ENCODE data around the gene DENND4A.

Gene DENND4A

DNA sequence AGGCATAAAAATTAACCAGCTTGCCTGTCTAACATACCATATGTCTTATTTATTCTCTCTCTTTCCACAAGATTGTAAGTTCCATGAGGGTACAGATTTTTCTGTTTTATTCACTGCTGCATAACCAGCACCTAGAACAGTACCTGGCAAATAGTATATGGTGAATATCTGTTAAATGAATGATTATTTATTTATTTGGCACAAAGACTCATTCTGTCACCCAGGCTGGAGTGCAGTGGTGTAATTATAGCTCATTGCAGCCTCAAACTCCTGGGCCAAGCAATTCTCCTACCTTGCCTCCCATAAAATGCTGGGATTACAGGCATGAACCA lies 24.9 kb downstream of the DENND4A start:
- in situ Hi-C loops (cut with MboI; ENCODE audit: low sequenced_read_pairs, unreplicated experiment), result no loop called here
- TF ChIP-seq, protein P1, sequence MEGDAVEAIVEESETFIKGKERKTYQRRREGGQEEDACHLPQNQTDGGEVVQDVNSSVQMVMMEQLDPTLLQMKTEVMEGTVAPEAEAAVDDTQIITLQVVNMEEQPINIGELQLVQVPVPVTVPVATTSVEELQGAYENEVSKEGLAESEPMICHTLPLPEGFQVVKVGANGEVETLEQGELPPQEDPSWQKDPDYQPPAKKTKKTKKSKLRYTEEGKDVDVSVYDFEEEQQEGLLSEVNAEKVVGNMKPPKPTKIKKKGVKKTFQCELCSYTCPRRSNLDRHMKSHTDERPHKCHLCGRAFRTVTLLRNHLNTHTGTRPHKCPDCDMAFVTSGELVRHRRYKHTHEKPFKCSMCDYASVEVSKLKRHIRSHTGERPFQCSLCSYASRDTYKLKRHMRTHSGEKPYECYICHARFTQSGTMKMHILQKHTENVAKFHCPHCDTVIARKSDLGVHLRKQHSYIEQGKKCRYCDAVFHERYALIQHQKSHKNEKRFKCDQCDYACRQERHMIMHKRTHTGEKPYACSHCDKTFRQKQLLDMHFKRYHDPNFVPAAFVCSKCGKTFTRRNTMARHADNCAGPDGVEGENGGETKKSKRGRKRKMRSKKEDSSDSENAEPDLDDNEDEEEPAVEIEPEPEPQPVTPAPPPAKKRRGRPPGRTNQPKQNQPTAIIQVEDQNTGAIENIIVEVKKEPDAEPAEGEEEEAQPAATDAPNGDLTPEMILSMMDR (IDR thresholded peaks at IDR 0.05; ENCODE audit: borderline replicate concordance, control extremely low read depth, extremely low read depth, insufficient read depth, missing control alignments), result no peak
- no peak for DNase-seq (ENCODE audit: low spot score)

DNA sequence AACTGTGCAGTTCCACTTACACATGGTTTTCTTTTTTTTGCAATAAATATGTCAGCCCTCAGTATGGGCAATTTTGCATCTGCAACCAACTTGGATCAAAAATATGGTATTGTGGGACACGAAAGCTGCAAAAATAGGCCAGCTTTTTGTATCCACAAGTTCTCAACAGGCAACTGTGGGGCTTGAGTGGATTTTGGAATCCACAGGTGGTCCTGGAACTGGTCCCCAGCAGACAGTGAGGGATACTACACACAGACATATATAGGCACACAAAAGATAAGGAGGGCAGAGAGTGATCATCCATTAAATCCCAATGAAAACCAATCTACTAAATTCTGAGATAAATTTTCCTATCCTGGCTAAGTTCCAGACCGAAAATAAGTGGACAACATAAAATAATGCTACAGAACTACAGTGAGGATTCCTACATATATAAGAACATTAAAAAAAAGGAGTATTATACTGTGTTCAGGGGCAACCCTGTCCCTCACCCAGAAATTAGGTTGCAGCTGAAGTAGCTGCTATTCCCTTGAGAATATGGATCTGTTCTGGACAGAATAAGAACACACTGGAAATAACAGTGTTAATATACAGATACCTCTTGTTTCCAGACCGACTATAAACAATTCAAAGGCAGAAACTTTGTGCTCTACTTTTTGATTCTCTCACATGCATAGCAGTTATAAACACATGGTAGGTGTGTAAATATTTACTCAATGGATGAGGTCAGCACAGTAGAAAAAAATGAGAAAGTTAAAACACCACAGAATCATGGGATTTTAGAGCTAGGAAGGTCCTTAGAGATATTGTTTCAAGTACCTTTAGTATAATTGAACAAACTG lies 25.4 kb downstream of the DENND4A start:
- no peak for DNase-seq (ENCODE audit: low spot score)
- in situ Hi-C loops (cut with MboI; ENCODE audit: low sequenced_read_pairs, unreplicated experiment), result no loop called here
- TF ChIP-seq, protein P1 (IDR thresholded peaks at IDR 0.05; ENCODE audit: borderline replicate concordance, control extremely low read depth, extremely low read depth, insufficient read depth, missing control alignments), result no peak

DNA sequence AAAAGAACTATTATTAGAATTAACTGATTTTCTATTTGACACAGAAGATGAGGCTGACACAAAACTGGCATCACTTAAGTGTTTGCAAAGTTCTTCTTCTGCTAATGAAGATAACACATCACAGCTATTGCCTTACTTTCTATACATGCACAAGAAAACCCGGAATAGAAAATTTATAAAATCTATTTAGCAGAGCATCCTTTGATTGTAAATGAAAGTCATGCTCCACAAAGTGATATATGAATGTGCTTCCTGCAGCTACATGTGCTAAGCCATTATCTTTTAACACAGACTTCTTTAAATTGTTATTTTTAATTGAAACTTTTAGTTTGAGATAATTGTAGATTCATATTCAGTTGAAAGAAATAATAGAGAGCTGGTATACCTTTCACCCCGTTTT lies 27.0 kb downstream of the DENND4A start:
- TF ChIP-seq, protein P1 (IDR thresholded peaks at IDR 0.05; ENCODE audit: borderline replicate concordance, control extremely low read depth, extremely low read depth, insufficient read depth, missing control alignments), result no peak
- no peak for DNase-seq (ENCODE audit: low spot score)
- in situ Hi-C loops (cut with MboI; ENCODE audit: low sequenced_read_pairs, unreplicated experiment), result no loop called here

DNA sequence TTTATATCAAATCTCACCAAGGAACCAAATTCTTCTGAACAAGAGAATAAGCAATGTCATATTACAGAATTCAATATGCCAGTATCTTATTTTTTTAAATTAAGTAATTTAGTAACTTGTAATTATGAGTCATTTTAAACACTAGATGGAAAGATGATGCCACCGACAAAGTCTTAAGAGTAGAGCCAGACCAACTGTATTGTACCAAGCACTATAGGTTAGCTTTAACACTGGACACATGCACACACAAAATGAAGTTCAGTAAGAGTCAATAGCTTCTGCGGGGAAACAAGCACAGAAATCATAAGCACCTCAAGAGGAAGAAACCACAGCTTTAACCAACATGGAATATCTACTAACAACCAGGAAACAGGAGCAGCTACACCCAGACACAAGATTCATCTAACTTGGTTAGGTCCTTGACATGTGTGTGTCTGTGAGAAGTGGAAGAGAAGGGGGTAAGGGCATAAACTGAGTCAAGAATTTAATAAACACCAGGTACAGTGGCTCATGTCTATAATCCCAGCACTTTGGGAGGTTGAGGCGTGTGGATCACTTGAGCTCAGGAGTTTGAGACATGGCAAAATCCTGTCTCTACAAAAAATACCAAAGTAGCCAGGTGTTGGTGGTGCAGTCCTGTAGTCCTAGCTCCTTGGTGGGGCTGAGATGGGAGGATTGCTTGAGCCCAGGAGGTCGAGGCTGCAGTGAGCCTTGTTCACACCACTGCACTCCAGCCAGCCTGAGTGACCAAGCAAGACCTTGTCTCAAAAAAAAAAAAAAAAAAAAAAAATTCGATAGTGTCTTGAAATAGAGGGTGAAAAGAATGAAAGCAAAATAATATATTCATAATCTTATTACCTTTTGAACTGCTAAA lies 28.9 kb downstream of the DENND4A start:
- in situ Hi-C loops (cut with MboI; ENCODE audit: low sequenced_read_pairs, unreplicated experiment), result no loop called here
- no peak for DNase-seq (ENCODE audit: low spot score)
- TF ChIP-seq, protein P1 (IDR thresholded peaks at IDR 0.05; ENCODE audit: borderline replicate concordance, control extremely low read depth, extremely low read depth, insufficient read depth, missing control alignments), result no peak

DNA sequence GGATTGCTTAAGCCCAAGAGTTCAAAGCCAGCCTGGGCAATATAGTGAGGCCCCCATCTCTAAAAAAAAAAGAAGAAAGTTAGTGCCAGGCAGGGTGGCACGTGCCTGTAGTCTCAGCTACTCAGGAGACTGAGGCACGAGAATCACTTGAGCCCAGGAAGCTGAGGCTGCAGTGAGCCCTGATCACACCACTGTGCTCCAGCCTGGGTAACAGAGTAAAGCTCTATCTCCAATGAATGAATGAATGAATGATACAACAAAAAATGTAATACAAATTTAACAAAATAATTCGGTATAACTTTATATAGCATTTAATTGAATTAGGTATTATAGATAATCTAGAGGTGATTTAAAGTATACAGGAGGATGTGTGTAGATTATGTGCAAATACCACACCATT lies 29.7 kb downstream of the DENND4A start:
- in situ Hi-C loops (cut with MboI; ENCODE audit: low sequenced_read_pairs, unreplicated experiment), result no loop called here
- TF ChIP-seq, protein P1 (IDR thresholded peaks at IDR 0.05; ENCODE audit: borderline replicate concordance, control extremely low read depth, extremely low read depth, insufficient read depth, missing control alignments), result no peak
- no peak for DNase-seq (ENCODE audit: low spot score)

DNA sequence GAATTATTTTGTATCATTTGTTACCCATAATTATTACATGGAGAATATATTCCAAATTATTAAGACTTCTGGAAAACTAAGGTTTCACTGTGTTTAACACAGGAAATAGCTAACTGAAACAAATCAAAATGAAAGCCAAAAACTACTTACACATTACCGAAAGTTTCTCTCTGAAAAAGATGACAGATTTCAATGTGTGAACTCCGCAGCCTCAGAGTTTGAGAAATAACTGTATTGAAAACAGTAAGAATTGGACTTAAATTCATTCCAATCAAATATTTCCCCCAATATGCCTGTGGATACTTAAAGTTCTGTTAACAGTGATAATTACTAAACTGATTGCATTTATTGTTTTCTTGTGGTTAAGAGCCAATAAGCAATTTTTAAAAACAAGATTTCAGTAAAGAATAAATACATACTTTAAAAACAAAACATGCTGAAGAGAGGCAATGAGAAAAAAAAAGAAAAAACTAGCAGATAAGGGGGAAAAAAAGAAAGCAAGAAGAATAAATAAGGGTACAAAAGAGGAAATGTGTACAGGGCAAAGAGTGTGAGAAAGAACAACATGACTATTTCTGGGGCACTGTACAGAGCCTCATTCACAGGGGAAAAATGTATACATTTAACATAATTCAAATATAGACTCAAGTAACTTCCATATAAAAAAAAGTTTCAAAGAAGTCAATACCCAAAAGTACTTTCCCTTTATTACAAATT lies 30.7 kb downstream of the DENND4A start:
- peak; percentile 33 for DNase-seq (ENCODE audit: low spot score)
- in situ Hi-C loops (cut with MboI; ENCODE audit: low sequenced_read_pairs, unreplicated experiment), result no loop called here
- TF ChIP-seq, protein P1 (IDR thresholded peaks at IDR 0.05; ENCODE audit: borderline replicate concordance, control extremely low read depth, extremely low read depth, insufficient read depth, missing control alignments), result no peak
